ENCODE measurements around the gene MAMDC2.

Gene MAMDC2

GRCh38 chr9:70092190-70092589, 48.5 kb downstream of the MAMDC2 start:
- TF ChIP-seq CTCF (conservative IDR thresholded peaks at IDR 0.05), result no peak
- H3K27ac ChIP-seq, result no peak overlapping the region

GRCh38 chr9:70093095-70093494, 49.4 kb downstream of the MAMDC2 start:
- no peak for TF ChIP-seq CTCF (conservative IDR thresholded peaks at IDR 0.05)
- H3K27ac ChIP-seq, result no peak overlapping the region

GRCh38 chr9:70093944-70094343, 50.3 kb downstream of the MAMDC2 start:
- no peak overlapping the region for H3K27ac ChIP-seq
- no peak for TF ChIP-seq CTCF (conservative IDR thresholded peaks at IDR 0.05)

GRCh38 chr9:70094747-70095146, 51.1 kb downstream of the MAMDC2 start:
- no peak overlapping the region for H3K27ac ChIP-seq
- no peak for TF ChIP-seq CTCF (conservative IDR thresholded peaks at IDR 0.05)

- TF ChIP-seq CTCF (conservative IDR thresholded peaks at IDR 0.05), result no peak
- H3K27ac ChIP-seq, result no peak overlapping the region
Observed at GRCh38 chr9:70097187-70097586, 53.5 kb downstream of the MAMDC2 start.

- H3K27ac ChIP-seq, result no peak overlapping the region
- TF ChIP-seq CTCF (conservative IDR thresholded peaks at IDR 0.05), result no peak
Observed at GRCh38 chr9:70100362-70100761, 56.7 kb downstream of the MAMDC2 start.

- no peak for TF ChIP-seq CTCF (conservative IDR thresholded peaks at IDR 0.05)
- no peak overlapping the region for H3K27ac ChIP-seq
Observed at GRCh38 chr9:70101265-70101664, 57.6 kb downstream of the MAMDC2 start.

GRCh38 chr9:70105147-70105546, 61.5 kb downstream of the MAMDC2 start:
- no peak overlapping the region for H3K27ac ChIP-seq
- no peak for TF ChIP-seq CTCF (conservative IDR thresholded peaks at IDR 0.05)

Measured in VCaP (cell line).